Measurements from ENCODE around the gene ABCA9. TPM values are rescaled to one million over a fixed set of nuclear protein-coding genes. Genes with fewer than 3 reads are reported as not detected.

The ABCA9 gene
- total and polyA plus RNA-seq, 2 of the 13 experiments (the other 11 are each of a cell fraction or from before 2014, with no cell fraction given), result 0.04 TPM; not detected in 1

GRCh38 chr17:68937890-68938514 lies 122.7 kb downstream of the ABCA9 start (continued):
- peak; percentile 64; the same call in 1 of the 2 replicates for TF ChIP-seq ZNF331 (CRISPR knock-in tag; IDR thresholded peaks at IDR 0.05)
- no peak for TF ChIP-seq ZNF703 (CRISPR knock-in tag; IDR thresholded peaks at IDR 0.05; ENCODE audit: borderline replicate concordance)
- TF ChIP-seq POGZ (CRISPR knock-in tag; IDR thresholded peaks at IDR 0.05), result peak; percentile 90
- no peak for TF ChIP-seq ZFAT (CRISPR knock-in tag; conservative IDR thresholded peaks at IDR 0.05)
- no peak for TF ChIP-seq CCDC6 (CRISPR knock-in tag; IDR thresholded peaks at IDR 0.05)
- no peak for TF ChIP-seq ZNF484 (CRISPR knock-in tag; IDR thresholded peaks at IDR 0.05; ENCODE audit: borderline replicate concordance, low read depth)
- peak; percentile 64; the same call in 1 of the 2 replicates for TF ChIP-seq ZNF614 (CRISPR knock-in tag; IDR thresholded peaks at IDR 0.05; ENCODE audit: borderline replicate concordance)
- no peak for TF ChIP-seq NONO (IDR thresholded peaks at IDR 0.05)
- TF ChIP-seq NONO (CRISPR knock-in tag; conservative IDR thresholded peaks at IDR 0.05), result no peak
- TF ChIP-seq ATF1 (CRISPR knock-in tag; IDR thresholded peaks at IDR 0.05), result no peak; the same call in 1 of the 2 replicates
- 0 out of 2 replicates have a peak, but pooled peaks have one; percentile 24 for TF ChIP-seq ZNF549 (CRISPR knock-in tag; IDR thresholded peaks at IDR 0.05)
- no peak for TF ChIP-seq ZGPAT (CRISPR knock-in tag; IDR thresholded peaks at IDR 0.05)
- TF ChIP-seq ZNF143 (CRISPR knock-in tag; IDR thresholded peaks at IDR 0.05), result no peak
- TF ChIP-seq NKX3-1 (CRISPR knock-in tag; IDR thresholded peaks at IDR 0.05), result no peak
- no peak for TF ChIP-seq FOSL2 (CRISPR knock-in tag; IDR thresholded peaks at IDR 0.05)
- TF ChIP-seq HNF4A (CRISPR knock-in tag; IDR thresholded peaks at IDR 0.05), result peak; percentile 95
- 0 out of 2 replicates have a peak, but pooled peaks have one; percentile 40 for TF ChIP-seq ISX (CRISPR knock-in tag; conservative IDR thresholded peaks at IDR 0.05)
- peak; percentile 26; the same call in 1 of the 2 replicates for TF ChIP-seq CHD4 (IDR thresholded peaks at IDR 0.05; ENCODE audit: borderline replicate concordance, low read length)
- no peak for TF ChIP-seq GTF3A (CRISPR knock-in tag; conservative IDR thresholded peaks at IDR 0.05)
- no peak for TF ChIP-seq ZNF251 (CRISPR knock-in tag; IDR thresholded peaks at IDR 0.05)
- no peak for TF ChIP-seq KDM2A (CRISPR knock-in tag; IDR thresholded peaks at IDR 0.05; ENCODE audit: borderline replicate concordance, low read depth)
- no peak for TF ChIP-seq SNAPC5 (CRISPR knock-in tag; IDR thresholded peaks at IDR 0.05; ENCODE audit: borderline replicate concordance)
- no peak for TF ChIP-seq U2AF1 (optimal IDR thresholded peaks at IDR 0.05; ENCODE audit: low read depth, low read length)
- TF ChIP-seq ZNF296 (CRISPR knock-in tag; conservative IDR thresholded peaks at IDR 0.05), result no peak
- TF ChIP-seq KLF13 (CRISPR knock-in tag; IDR thresholded peaks at IDR 0.05), result no peak
- no peak for TF ChIP-seq ZFP41 (CRISPR knock-in tag; IDR thresholded peaks at IDR 0.05; ENCODE audit: borderline replicate concordance)
- TF ChIP-seq ZNF468 (CRISPR knock-in tag; IDR thresholded peaks at IDR 0.05), result no peak
- TF ChIP-seq CEBPG (CRISPR knock-in tag; IDR thresholded peaks at IDR 0.05), result peak; percentile 21; the same call in 1 of the 2 replicates
- TF ChIP-seq BRF2 (CRISPR knock-in tag; IDR thresholded peaks at IDR 0.05), result peak; percentile 35; the same call in 1 of the 2 replicates
